Ishikawa (cell line): Measurements from ENCODE around the gene ASIC2.

Source experiments
- CEBPB ChIP-seq: IDR thresholded peaks from 2 replicates; pipeline ENCODE4 v1.6.1; 2012
- CREB1 ChIP-seq: IDR thresholded peaks from 2 replicates; pipeline ENCODE4 v1.6.1; 2012; ENCODE audit warnings: low read depth
- EGR1 ChIP-seq: IDR thresholded peaks from 2 replicates; pipeline ENCODE4 v1.6.1; 2012
- EP300 ChIP-seq: IDR thresholded peaks from 2 replicates; pipeline ENCODE4 v1.6.1; 2012; ENCODE audit warnings: borderline replicate concordance
- FOXM1 ChIP-seq: IDR thresholded peaks from 2 replicates; pipeline ENCODE4 v1.6.1; 2012; ENCODE audit warnings: low read depth, borderline replicate concordance
- MAX ChIP-seq: IDR thresholded peaks from 2 replicates; pipeline ENCODE4 v1.6.1; 2012
- NFIC ChIP-seq: IDR thresholded peaks from 2 replicates; pipeline ENCODE4 v1.6.1; 2012
- RAD21 ChIP-seq: IDR thresholded peaks from 2 replicates; pipeline ENCODE4 v1.6.1; 2012; ENCODE audit warnings: low read depth
- TAF1 ChIP-seq: IDR thresholded peaks from 2 replicates; pipeline ENCODE4 v1.6.1; 2012; ENCODE audit warnings: low read depth, mild to moderate bottlenecking
- TCF12 ChIP-seq: IDR thresholded peaks from 2 replicates; pipeline ENCODE4 v1.6.1; 2012; ENCODE audit warnings: low read depth
- TEAD4 ChIP-seq: IDR thresholded peaks from 2 replicates; pipeline ENCODE4 v1.6.1; 2012
- YY1 ChIP-seq: IDR thresholded peaks from 2 replicates; pipeline ENCODE4 v1.6.1; 2012; ENCODE audit warnings: low read depth
- ZBTB7A ChIP-seq: IDR thresholded peaks from 2 replicates; pipeline ENCODE4 v1.6.1; 2012; ENCODE audit warnings: low read depth
- TF ChIP-seq, protein P1 (sequence below): IDR thresholded peaks from 2 replicates; pipeline ENCODE4 v1.6.1; 2012; ENCODE audit warnings: low read depth, mild to moderate bottlenecking
- TF ChIP-seq, protein P2 (sequence below): IDR thresholded peaks from 2 replicates; pipeline ENCODE4 v1.6.1; 2012

Gene ASIC2

DNA sequence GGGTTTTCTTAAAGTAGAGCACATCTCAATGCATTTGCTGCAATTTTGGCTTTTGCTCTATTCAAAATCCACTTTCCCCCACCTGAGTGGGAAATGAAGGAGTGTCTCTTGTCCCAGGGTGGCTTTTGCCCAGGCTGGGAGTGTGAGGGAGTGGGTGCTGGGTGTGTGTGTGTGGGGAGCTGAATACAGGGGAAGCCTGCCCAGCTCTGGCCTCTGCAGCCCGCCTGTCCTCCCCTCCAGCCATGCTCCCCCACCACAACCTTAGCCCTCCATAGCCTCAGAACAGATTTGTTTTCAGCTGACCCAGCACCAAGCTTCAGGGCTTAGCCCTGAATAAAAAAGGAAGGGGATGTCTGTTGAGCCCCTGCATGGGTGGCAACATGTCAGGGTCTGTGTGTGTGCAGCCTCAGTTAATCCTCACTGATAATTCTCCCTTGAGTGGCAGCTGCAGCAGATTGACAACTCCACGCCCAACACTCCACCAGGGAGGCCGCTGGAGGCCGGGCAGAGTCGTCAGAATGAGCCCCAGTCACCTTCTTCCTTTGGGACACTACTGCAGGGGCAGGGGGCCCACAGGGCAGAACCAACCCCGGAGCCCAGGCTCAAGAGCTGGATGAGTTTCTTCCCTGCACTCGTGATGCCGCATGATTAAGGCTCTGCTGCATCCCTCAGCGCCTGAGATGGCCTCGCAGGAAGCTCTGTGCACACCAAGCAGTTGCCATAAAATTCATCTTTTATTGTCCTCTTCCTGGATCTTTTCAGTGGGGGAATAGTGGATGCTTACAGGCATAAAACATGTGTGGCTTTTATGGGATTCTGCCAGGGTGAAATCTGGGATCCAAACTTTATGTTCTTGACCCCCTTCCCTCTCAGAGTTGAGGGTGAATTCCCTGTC, 246.5 kb downstream of the ASIC2 start:
- TF ChIP-seq TEAD4, result no peak
- no peak for TF ChIP-seq ZBTB7A
- TF ChIP-seq EGR1, result no peak
- no peak for TF ChIP-seq RAD21
- TF ChIP-seq NFIC, result no peak
- no peak for TF ChIP-seq TCF12
- no peak for TF ChIP-seq TAF1
- no peak for TF ChIP-seq CREB1
- no peak for TF ChIP-seq CEBPB
- TF ChIP-seq, protein P1, sequence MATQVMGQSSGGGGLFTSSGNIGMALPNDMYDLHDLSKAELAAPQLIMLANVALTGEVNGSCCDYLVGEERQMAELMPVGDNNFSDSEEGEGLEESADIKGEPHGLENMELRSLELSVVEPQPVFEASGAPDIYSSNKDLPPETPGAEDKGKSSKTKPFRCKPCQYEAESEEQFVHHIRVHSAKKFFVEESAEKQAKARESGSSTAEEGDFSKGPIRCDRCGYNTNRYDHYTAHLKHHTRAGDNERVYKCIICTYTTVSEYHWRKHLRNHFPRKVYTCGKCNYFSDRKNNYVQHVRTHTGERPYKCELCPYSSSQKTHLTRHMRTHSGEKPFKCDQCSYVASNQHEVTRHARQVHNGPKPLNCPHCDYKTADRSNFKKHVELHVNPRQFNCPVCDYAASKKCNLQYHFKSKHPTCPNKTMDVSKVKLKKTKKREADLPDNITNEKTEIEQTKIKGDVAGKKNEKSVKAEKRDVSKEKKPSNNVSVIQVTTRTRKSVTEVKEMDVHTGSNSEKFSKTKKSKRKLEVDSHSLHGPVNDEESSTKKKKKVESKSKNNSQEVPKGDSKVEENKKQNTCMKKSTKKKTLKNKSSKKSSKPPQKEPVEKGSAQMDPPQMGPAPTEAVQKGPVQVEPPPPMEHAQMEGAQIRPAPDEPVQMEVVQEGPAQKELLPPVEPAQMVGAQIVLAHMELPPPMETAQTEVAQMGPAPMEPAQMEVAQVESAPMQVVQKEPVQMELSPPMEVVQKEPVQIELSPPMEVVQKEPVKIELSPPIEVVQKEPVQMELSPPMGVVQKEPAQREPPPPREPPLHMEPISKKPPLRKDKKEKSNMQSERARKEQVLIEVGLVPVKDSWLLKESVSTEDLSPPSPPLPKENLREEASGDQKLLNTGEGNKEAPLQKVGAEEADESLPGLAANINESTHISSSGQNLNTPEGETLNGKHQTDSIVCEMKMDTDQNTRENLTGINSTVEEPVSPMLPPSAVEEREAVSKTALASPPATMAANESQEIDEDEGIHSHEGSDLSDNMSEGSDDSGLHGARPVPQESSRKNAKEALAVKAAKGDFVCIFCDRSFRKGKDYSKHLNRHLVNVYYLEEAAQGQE, result no peak
- TF ChIP-seq MAX, result no peak
- TF ChIP-seq EP300, result no peak
- no peak for TF ChIP-seq YY1
- TF ChIP-seq, protein P2, sequence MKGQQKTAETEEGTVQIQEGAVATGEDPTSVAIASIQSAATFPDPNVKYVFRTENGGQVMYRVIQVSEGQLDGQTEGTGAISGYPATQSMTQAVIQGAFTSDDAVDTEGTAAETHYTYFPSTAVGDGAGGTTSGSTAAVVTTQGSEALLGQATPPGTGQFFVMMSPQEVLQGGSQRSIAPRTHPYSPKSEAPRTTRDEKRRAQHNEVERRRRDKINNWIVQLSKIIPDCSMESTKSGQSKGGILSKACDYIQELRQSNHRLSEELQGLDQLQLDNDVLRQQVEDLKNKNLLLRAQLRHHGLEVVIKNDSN, result no peak
- TF ChIP-seq FOXM1, result no peak

DNA sequence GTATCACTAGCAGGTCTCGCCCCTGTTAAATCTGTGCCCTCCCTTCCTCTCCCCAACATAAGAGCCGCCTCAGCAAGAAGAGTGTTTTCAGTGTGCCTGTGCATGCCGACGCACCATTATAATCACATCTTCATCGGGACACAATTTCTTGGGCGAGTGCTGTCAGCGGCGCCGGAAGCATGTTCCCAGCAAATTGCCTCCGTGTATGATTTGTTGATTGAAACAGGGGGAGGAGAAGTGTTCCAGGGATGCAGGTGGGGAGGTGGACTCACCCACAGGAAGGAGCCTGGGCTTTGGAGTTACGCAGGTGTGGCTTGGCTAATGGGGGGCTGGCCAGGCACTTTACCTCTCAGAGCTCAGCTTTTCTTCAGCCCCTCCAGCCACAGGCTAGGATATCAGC, 247.9 kb downstream of the ASIC2 start:
- TF ChIP-seq, protein P2, result no peak
- TF ChIP-seq EGR1 (no peak), FOXM1 (no peak), NFIC (no peak), CEBPB (no peak), MAX (no peak), TAF1 (no peak), RAD21 (no peak), EP300 (no peak), TEAD4 (no peak), TCF12 (no peak), YY1 (no peak), ZBTB7A (no peak), CREB1 (no peak)
- TF ChIP-seq, protein P1, result no peak

DNA sequence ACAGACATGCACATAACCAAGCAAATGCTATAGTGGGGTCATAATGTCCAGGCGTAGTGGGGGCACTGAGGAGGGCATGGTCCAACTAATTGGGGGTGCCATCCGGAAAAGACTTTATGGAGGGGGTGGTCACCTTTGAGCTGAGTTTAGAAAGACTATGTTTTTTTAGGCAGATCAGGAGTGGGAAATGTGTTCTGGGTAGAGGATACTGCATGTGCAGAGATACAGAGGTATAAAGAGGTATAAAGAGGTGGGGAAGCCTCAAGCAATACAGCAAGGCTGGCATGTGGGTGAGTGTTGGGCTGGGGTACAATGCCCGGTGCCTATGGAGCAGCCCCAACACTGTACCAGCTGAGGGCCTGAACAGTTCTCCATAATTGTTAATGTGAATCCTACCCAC, 248.3 kb downstream of the ASIC2 start:
- TF ChIP-seq TCF12, result no peak
- TF ChIP-seq YY1, result no peak
- no peak for TF ChIP-seq RAD21
- TF ChIP-seq TAF1, result no peak
- no peak for TF ChIP-seq CEBPB
- no peak for TF ChIP-seq EP300
- no peak for TF ChIP-seq MAX
- TF ChIP-seq, protein P2, result no peak
- no peak for TF ChIP-seq EGR1
- TF ChIP-seq CREB1, result no peak

DNA sequence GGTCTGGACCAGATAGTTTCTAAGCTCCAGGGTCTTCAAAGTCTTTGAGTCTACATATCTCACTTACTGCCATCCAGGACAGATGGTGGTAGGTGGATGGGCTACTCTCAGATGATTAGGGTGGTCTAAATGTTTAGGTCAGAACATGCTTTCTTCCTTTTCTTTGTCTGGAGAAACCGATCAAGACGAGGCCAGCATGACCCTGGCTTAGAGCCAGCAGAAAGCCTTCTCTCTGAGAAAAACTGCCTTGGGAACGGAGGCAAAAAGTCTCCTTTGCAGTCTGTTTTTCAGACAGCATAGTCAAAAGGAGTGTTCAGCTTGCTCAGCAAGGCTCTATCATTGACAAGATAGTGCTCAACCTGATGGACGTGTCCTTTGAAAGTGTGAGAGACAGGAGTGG, 252.6 kb downstream of the ASIC2 start:
- TF ChIP-seq CEBPB, result no peak
- TF ChIP-seq EP300, result no peak
- no peak for TF ChIP-seq MAX
- TF ChIP-seq FOXM1, result no peak
- no peak for TF ChIP-seq ZBTB7A
- TF ChIP-seq YY1, result no peak
- no peak for TF ChIP-seq TCF12
- TF ChIP-seq RAD21, result no peak
- TF ChIP-seq, protein P1, result no peak
- TF ChIP-seq, protein P2, result no peak
- TF ChIP-seq TAF1, result no peak
- TF ChIP-seq NFIC, result no peak
- TF ChIP-seq TEAD4, result no peak
- TF ChIP-seq CREB1, result no peak
- TF ChIP-seq EGR1, result no peak
